ENCODE results near the gene EIF1.
A peak's percentile ranks its signal among the peaks of the same experiment; 100 is the strongest.
"Not testable (repeated sequence)": the region's sequence is repeated elsewhere in the genome, so short reads cannot be mapped to it uniquely, and the experiment has no call there.

Gene EIF1

GRCh38 chr17:41655611-41656111 is 33.0 kb upstream of the EIF1 start:
- no peak for DNase-seq (ENCODE audit: low read depth)

- no peak for DNase-seq (ENCODE audit: low read depth)
Measured at GRCh38 chr17:41656249-41657023, 32.2 kb upstream of the EIF1 start.

DNA sequence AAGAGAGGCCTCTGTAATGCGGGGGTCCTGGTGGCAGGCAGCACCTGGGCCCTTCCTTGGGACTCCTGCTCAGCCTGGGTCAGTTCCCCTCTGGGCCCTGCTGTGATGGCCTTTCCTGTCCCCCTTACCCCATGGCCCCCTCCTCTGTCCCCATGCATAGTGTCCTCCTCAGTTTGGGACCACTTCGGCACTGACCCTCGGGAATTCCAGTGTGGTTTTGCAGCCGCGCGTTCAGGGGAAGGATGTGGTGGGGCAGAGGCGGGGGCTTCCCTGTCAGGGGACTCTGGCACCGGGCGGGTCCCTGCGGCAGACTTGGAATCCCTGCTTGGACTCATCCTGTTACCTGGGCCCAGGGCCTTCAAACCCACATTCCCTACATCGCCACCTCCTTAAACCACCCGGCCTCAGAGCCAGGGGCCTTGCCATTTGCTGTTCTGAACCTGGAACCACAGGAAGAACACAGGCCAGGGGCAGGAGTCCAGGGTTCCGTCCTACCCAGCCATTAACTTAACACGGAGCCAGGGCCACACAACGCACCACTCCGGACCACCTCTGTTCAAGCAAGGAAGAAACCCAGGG is 31.4 kb upstream of the EIF1 start:
- DNase-seq (ENCODE audit: low read depth), result no peak

GRCh38 chr17:41657936-41658335 is 30.7 kb upstream of the EIF1 start:
- no peak for DNase-seq (ENCODE audit: low read depth)

- DNase-seq (ENCODE audit: low read depth), result no peak
Measured at GRCh38 chr17:41658846-41659245, 29.8 kb upstream of the EIF1 start.

GRCh38 chr17:41659427-41660212 is 29.1 kb upstream of the EIF1 start:
- no peak for DNase-seq (ENCODE audit: low read depth)

GRCh38 chr17:41660221-41660711 is 28.4 kb upstream of the EIF1 start:
- DNase-seq (ENCODE audit: low read depth), result no peak

DNA sequence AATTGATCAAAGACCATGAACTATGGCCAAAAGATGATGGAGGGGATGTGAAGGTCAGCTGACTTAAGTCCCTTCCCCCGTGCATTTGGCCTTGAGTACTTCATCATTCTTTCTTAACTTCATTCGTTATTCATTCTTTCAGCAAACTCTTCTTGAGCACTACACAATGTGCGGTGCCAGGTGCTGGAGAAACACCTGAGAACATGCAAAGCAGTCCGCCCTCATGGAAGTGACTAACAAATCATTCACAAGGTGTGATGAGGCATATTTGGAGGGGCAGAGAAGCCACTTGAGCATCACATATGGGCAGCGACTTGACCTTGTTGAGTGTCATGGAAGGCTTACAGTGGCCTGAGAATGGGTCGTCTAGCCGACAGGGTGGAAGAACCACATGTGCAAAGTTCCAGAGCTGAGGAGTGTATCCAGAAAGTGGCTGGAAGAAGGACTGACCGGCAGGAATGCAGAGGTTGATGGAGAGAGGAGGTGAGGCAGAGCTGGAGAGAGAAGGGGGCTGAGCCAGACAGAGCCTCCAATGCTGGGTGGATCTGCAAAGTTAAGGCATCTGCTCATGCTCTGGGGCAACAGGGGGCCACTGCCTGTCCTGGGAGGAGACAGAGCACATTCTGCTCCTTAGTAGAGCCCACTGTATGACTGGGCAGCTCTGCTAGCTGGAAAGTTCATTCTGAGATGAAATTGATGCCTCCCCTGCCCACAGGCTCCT is 25.1 kb upstream of the EIF1 start:
- no peak for DNase-seq (ENCODE audit: low read depth)

DNA sequence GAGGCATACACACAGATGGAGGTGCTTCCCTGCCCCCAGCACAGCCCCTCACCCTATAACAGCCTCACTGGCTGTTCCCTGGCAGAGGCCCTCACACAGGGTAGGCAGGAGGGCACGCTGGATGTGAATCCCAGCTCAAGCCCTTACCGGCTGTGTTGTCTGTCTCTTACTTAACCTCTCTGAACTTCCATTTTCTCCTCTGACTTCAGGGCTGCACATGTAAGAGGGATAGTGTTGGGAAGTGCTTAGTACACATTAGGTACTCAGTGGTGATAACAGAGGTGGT is 24.6 kb upstream of the EIF1 start:
- DNase-seq (ENCODE audit: low read depth), result no peak

DNA sequence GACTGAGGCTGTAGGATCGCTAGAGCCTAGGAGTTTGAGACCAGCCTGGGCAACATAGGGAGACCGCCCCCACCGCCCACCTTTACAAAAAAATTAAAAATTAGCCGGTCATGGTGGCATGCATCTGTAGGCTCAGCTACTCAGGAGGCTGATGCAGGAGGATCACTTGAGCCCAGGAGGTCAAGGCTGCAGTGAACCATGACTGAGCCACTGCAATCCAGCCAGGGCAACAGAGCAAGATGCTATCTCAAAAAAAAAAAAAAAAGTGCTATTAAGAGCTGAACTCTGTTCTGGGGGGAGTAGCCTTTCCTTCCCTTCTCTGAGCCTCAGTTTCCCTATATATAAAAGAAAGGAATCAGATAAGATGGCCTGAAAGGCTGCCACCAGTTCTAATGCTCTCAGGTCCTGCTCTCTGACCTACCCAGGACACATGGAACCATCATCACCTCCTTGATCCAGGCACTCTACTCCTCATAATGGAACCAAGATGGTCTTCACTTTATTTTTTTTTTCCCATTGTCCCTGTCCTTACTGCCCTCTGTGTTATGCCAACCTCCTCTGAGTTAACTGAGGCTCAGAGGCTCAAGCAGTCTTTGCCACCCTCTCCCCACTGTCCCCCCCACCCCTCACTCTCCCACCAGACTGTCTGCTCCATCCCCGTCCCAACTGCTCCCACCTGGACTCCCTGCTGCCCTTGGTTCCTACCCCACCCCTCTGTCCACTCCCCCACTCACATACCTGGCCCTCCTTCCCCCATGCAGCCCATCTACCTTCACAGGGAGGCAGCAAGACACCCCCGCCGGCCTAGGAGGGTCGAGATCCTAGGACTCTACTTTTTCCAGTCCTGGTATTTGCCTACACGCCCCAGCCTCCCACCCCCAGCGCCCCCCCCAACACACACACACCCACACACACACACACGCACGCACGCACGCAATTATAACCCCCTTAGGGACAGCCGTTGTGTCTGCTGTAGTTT is 23.8 kb upstream of the EIF1 start:
- DNase-seq (ENCODE audit: low read depth), result no peak

DNA sequence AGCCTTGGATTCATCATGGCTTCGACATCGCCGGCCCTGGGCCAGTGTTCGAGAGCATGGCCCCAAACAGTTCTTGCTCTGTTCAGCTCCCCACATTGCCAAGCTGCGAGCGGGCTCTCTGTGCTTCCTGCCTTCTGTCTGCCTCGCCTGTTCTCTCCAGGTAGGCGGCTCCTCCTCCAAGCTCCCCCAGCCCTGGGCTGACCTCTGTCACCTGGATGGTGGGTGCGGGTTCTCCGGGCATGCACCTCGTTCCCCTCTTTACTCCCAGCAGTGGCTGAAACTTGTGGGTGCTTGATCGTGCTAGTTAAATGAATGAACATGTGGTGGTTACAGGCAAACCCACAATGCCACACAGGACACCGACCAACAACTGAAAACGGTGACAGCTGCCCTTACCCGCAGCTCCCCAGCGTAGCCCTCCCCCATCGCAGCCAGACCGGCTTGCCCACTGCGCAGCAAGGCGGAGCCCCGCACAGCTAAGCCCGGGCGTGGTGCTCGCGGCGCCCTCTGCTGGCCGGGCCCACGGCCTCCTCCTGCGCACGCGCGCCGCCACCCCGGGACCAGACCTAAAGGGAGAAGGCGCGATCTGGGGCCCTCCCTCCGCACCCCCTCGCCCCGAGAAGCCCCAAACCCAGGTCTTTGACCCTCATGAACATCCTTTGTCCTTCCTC is 23.0 kb upstream of the EIF1 start:
- peak; percentile 82 for DNase-seq (ENCODE audit: low read depth)

GRCh38 chr17:41666237-41666641 is 22.4 kb upstream of the EIF1 start:
- DNase-seq (ENCODE audit: low read depth), result peak; percentile 46

- peak; percentile 81 for DNase-seq (ENCODE audit: low read depth)
Measured at GRCh38 chr17:41666708-41667279, 21.9 kb upstream of the EIF1 start.

- no peak for DNase-seq (ENCODE audit: low read depth)
Measured at GRCh38 chr17:41667280-41668041, 21.2 kb upstream of the EIF1 start.

DNA sequence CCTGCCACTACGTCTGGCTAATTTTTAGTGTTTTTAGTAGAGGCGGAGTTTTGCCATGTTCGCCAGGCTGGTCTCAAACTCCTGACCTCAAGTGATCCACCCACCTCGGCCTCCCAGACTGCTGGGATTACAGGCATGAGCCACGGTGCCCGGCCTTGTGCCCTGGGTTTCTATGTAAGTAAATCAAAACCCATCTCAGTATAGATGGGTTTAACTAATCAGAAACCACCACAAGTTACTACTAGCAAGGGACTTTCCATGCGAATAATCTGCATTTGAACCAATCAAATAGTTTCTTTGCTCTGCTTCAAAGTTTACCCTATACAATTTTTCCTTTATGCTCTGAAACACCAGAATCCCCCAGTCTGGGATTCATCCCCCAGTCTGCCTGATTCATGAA is 16.5 kb upstream of the EIF1 start:
- no peak for DNase-seq (ENCODE audit: low read depth)

DNA sequence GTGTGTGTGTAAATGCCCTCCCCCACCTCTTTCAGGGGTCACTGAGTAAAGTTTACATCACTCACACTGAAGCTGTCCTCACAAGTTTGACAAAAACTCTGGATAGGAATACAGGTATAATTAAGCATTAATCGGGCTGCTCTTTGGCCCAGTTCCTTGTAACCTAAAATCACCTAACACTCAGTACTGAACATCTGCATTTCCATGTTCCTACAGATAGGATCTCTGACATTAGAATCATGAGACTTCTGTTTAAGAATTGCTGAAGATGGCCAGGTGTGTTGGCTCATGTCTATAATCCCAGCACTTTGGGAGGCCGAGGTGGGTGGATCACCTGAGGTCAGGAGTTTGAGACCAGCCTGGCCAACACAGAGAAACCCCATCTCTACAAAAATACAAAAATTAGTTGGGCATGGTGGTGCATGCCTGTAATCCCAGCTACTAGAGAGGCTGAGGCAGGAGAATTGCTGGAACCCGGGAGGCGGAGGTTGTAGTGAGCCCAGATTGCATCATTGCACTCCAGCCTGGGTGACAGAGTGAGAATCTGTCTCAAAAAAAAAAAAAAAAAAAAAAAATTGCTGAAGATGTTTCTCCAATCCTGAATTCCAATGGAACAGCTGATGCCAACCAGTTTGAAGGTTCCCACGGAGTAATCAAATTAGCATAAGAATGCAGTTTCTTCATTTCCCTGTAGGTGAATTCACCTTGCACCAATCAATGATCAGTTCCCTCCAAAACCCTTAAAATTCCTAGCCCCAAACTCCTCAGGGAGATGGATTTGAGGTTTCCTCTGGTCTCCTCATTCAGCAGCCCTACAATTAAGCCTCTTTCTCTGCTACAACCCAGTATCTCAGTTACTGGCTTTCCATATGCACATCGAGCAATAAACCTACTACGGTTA is 13.3 kb upstream of the EIF1 start:
- DNase-seq (ENCODE audit: low read depth), result not testable (repeated sequence)

DNA sequence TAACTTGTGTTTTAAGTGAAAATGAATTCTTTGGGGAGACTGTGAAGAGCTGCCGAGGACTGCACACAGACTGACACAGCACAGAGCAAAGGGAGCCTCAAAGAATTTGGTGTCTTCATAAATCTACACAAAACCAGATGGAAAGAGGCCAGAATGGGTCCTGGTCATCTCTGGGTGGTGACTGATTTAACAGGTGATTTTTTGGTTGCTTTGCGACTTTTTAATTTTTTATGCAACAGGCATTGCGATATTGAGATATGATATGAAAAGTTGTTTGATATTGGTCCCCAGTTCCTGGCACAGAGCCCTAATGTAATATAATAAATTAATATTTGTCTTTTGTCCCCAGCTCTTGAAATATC is 12.6 kb upstream of the EIF1 start:
- no peak for DNase-seq (ENCODE audit: low read depth)

- no peak for DNase-seq (ENCODE audit: low read depth)
Measured at GRCh38 chr17:41678411-41678906, 10.2 kb upstream of the EIF1 start.

All from activated gamma-delta T cell treated with anti-CD3 and anti-CD28 coated beads, Interleukin-2, amount 50 U/mL, for 16 hours (primary cell).